ENCODE results near the gene CEL. TPM values are rescaled to one million over a fixed set of nuclear protein-coding genes. Genes with fewer than 3 reads are reported as not detected.

Gene CEL
- total and polyA plus RNA-seq, 4 donors = 0.66 to 6.3 (median 0.86) TPM

DNA sequence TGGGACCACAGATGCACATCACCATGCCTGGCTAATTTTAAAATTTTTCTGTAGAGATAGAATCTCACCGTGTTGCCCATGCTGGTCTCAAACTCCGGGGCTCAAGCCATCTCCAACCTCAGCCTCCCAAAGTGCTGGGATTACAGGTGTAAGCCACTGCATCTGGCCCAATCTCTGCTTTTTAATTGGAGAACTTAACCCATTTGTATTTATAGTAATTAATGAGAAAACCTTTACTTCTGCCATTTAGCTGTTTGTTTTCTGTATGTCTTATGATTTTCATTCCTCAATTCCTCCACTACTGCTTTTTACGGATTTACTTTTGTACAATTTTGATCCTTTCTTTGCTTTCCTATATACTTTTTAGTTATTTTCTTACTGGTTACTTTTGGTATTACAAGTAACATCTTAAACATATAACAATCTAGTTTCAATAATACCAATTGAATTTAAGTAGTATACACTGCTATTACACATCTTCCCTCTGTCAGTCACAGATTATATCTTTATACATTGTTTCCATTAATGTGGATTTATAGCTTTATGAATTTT, 33.1 kb downstream of the CEL start:
- Histone ChIP-seq H3K9ac (ENCODE audit: insufficient read depth in 1 of 2, low read length in 2 of 2) (no peak overlapping the region), H3K27me3 (ENCODE audit: control insufficient read depth in 3 of 3, insufficient read depth in 3 of 3, low read length in 2 of 3) (no peaks in the 10 kb centered on the region), H3K9me3 (ENCODE audit: control insufficient read depth in 4 of 4, insufficient read depth in 3 of 4, low read length in 3 of 4) (peaks cover 0 to 9% (median 2%) of the 10 kb centered on the region in 4 donors), H3K4me3 (no peak overlapping the region), H3K27ac (ENCODE audit: low read depth in 1 of 2, low read length in 1 of 2) (no peak overlapping the region), H3K36me3 (ENCODE audit: control insufficient read depth in 4 of 4, insufficient read depth in 4 of 4, low read length in 4 of 4) (peaks cover 20 to 30% (median 22%) of the 10 kb centered on the region in 4 donors), H3K4me1 (ENCODE audit: control insufficient read depth in 5 of 5, insufficient read depth in 5 of 5, low read length in 5 of 5) (no peaks in the 10 kb centered on the region)
- TF ChIP-seq, protein P1, sequence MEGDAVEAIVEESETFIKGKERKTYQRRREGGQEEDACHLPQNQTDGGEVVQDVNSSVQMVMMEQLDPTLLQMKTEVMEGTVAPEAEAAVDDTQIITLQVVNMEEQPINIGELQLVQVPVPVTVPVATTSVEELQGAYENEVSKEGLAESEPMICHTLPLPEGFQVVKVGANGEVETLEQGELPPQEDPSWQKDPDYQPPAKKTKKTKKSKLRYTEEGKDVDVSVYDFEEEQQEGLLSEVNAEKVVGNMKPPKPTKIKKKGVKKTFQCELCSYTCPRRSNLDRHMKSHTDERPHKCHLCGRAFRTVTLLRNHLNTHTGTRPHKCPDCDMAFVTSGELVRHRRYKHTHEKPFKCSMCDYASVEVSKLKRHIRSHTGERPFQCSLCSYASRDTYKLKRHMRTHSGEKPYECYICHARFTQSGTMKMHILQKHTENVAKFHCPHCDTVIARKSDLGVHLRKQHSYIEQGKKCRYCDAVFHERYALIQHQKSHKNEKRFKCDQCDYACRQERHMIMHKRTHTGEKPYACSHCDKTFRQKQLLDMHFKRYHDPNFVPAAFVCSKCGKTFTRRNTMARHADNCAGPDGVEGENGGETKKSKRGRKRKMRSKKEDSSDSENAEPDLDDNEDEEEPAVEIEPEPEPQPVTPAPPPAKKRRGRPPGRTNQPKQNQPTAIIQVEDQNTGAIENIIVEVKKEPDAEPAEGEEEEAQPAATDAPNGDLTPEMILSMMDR (IDR thresholded peaks at IDR 0.05; ENCODE audit: control extremely low read depth, extremely low read depth) = no peak
- 98 to 100% methylated on average over 3 of the region's 3 CpGs for WGBS, 2 donors
- no peak for ATAC-seq (ENCODE audit: insufficient read depth, low FRiP score)
- no peak for DNase-seq

DNA sequence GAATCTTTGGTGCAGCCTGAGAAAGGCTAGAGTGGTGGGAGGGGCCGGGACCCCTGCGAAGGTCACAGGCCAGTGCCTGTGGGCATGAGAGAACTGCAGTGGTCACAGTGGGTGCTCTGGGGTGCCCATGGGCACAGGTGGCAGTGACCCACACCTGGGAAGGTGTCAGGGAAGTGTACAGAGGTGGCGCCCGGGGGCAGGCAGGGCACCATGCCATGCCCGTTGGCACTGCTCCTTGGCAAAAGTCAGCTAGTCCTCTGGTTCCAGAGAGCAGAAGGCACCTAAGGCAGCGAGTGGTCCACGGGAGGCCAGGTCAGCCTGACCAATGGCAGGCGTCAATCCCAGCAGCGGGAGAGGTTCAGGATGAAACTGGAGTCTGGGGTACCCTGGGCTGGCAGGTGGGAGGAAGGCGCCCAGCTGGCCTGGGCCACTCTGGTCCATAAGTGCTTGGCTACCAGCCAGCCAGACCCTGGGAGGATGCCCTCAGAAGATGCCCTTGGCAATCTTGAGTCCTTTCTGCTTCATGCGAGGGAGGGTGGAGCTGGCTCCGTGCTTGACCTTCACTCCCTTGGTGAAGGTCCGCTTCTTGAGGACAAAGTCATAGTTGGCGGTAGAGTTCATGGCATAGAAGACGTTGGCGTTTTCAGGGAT, 36.4 kb downstream of the CEL start:
- H3K27me3 ChIP-seq (ENCODE audit: control insufficient read depth in 3 of 3, insufficient read depth in 3 of 3, low read length in 2 of 3) = no peaks in the 10 kb centered on the region
- H3K27ac ChIP-seq (ENCODE audit: low read depth in 1 of 2, low read length in 1 of 2) = no peak overlapping the region
- H3K36me3 ChIP-seq (ENCODE audit: control insufficient read depth in 4 of 4, insufficient read depth in 4 of 4, low read length in 4 of 4) = peaks cover 30 to 54% (median 48%) of the 10 kb centered on the region in 4 donors
- peaks cover 0 to 9% (median 2%) of the 10 kb centered on the region in 4 donors for H3K9me3 ChIP-seq (ENCODE audit: control insufficient read depth in 4 of 4, insufficient read depth in 3 of 4, low read length in 3 of 4)
- TF ChIP-seq, protein P1 (IDR thresholded peaks at IDR 0.05; ENCODE audit: control extremely low read depth, extremely low read depth) = no peak
- WGBS, 2 donors = 90 to 95% methylated on average over 16 of the region's 16 CpGs
- no peaks in the 10 kb centered on the region for H3K4me1 ChIP-seq (ENCODE audit: control insufficient read depth in 5 of 5, insufficient read depth in 5 of 5, low read length in 5 of 5)
- ATAC-seq (ENCODE audit: insufficient read depth, low FRiP score) (no peak), DNase-seq (no peak)
- H3K9ac ChIP-seq (ENCODE audit: insufficient read depth in 1 of 2, low read length in 2 of 2) = no peak overlapping the region
- H3K4me3 ChIP-seq = no peak overlapping the region

DNA sequence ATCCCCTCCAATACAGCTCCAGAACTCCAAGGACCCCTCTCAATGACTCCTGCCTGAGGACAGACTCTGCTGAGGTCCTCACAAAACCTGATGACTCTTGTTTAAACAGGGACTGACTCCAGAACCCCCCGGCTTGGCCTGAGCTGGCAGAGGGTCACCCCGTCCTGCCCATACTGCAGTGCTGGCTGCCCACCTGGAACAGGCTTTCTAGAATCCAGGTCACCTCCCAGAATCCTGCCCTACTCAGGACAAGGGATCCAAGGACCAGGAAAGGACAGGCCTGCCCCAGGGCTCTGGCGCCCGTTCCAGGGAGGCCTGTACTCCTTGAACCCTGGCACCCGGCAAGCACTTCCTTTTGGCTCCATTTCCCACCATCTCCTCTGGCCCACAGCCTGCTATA, 37.1 kb downstream of the CEL start:
- Histone ChIP-seq H3K27ac (ENCODE audit: low read depth in 1 of 2, low read length in 1 of 2) (no peak overlapping the region), H3K4me3 (no peak overlapping the region), H3K27me3 (ENCODE audit: control insufficient read depth in 3 of 3, insufficient read depth in 3 of 3, low read length in 2 of 3) (no peaks in the 10 kb centered on the region), H3K9me3 (ENCODE audit: control insufficient read depth in 4 of 4, insufficient read depth in 3 of 4, low read length in 3 of 4) (peaks cover 0 to 9% (median 2%) of the 10 kb centered on the region in 4 donors), H3K9ac (ENCODE audit: insufficient read depth in 1 of 2, low read length in 2 of 2) (no peak overlapping the region), H3K36me3 (ENCODE audit: control insufficient read depth in 4 of 4, insufficient read depth in 4 of 4, low read length in 4 of 4) (peaks cover 30 to 59% (median 48%) of the 10 kb centered on the region in 4 donors), H3K4me1 (ENCODE audit: control insufficient read depth in 5 of 5, insufficient read depth in 5 of 5, low read length in 5 of 5) (no peaks in the 10 kb centered on the region)
- no peak for ATAC-seq (ENCODE audit: insufficient read depth, low FRiP score)
- TF ChIP-seq, protein P1 (IDR thresholded peaks at IDR 0.05; ENCODE audit: control extremely low read depth, extremely low read depth) = no peak
- no peak for DNase-seq
- 94 to 96% methylated on average over 5 of the region's 5 CpGs for WGBS, 2 donors

Measured in lung (tissue), 12 donors.